ENCODE measurements around the gene VWA7.

VWA7 gene

GRCh38 chr6:31758281-31758680, 18.8 kb downstream of the VWA7 start:
- no peak for DNase-seq (ENCODE audit: low read depth in 1 of 2, low spot score in 1 of 2)

GRCh38 chr6:31752739-31753319, 24.3 kb downstream of the VWA7 start:
- no peak for DNase-seq (ENCODE audit: low read depth in 1 of 2, low spot score in 1 of 2)

- no peak for DNase-seq (ENCODE audit: low read depth in 1 of 2, low spot score in 1 of 2)
Measured at GRCh38 chr6:31750411-31751022, 26.6 kb downstream of the VWA7 start.

- no peak for DNase-seq (ENCODE audit: low read depth in 1 of 2, low spot score in 1 of 2)
Measured at GRCh38 chr6:31749301-31750036, 27.7 kb downstream of the VWA7 start.

- DNase-seq (ENCODE audit: low read depth in 1 of 2, low spot score in 1 of 2): no peak
Measured at GRCh38 chr6:31744422-31744821, 32.7 kb downstream of the VWA7 start.

- no peak for DNase-seq (ENCODE audit: low read depth in 1 of 2, low spot score in 1 of 2)
Measured at GRCh38 chr6:31742894-31743293, 34.2 kb downstream of the VWA7 start.

GRCh38 chr6:31741815-31742214, 35.3 kb downstream of the VWA7 start:
- DNase-seq (ENCODE audit: low read depth in 1 of 2, low spot score in 1 of 2): no peak

GRCh38 chr6:31740397-31741223, 36.5 kb downstream of the VWA7 start:
- no peak for DNase-seq (ENCODE audit: low read depth in 1 of 2, low spot score in 1 of 2)

- peak; percentile 88 to 90 for DNase-seq (ENCODE audit: low read depth in 1 of 2, low spot score in 1 of 2)
Measured at GRCh38 chr6:31739639-31740396, 37.3 kb downstream of the VWA7 start, which contains the start of gene MSH5. MSH5 (plus strand) TSS chr6:31740005; CDS start chr6:31740467, 462 bp downstream.

GRCh38 chr6:31737991-31738979, 38.8 kb downstream of the VWA7 start:
- DNase-seq (ENCODE audit: low read depth in 1 of 2, low spot score in 1 of 2): peak; percentile 24 to 35

- no peak for DNase-seq (ENCODE audit: low read depth in 1 of 2, low spot score in 1 of 2)
Measured at GRCh38 chr6:31737315-31737990, 39.7 kb downstream of the VWA7 start.

- no peak for DNase-seq (ENCODE audit: low read depth in 1 of 2, low spot score in 1 of 2)
Measured at GRCh38 chr6:31736768-31737314, 40.3 kb downstream of the VWA7 start.

GRCh38 chr6:31736021-31736767, 40.9 kb downstream of the VWA7 start, which contains the start of gene CLIC1:
CLIC1 (minus strand) TSS chr6:31736530; CDS start chr6:31736300, 230 bp downstream.
- DNase-seq (ENCODE audit: low read depth in 1 of 2, low spot score in 1 of 2): peak; percentile 47 to 71

GRCh38 chr6:31734821-31735406, 42.2 kb downstream of the VWA7 start:
- peak; percentile 16 to 24 for DNase-seq (ENCODE audit: low read depth in 1 of 2, low spot score in 1 of 2)

- DNase-seq (ENCODE audit: low read depth in 1 of 2, low spot score in 1 of 2): no peak
Measured at GRCh38 chr6:31734247-31734820, 42.8 kb downstream of the VWA7 start.

- no peak for DNase-seq (ENCODE audit: low read depth in 1 of 2, low spot score in 1 of 2)
Measured at GRCh38 chr6:31733734-31734133, 43.4 kb downstream of the VWA7 start.

- DNase-seq (ENCODE audit: low read depth in 1 of 2, low spot score in 1 of 2): no peak
Measured at GRCh38 chr6:31732029-31732428, 45.1 kb downstream of the VWA7 start.
